NCI-H1092 (cell line): ENCODE data around the gene ADARB2.

Experiments
- DNase-seq: peaks from one replicate; lab custom pipeline; 2025; lab: John Stamatoyannopoulos, UW

The ADARB2 gene

GRCh38 chr10:1187151-1187854, 550.0 kb downstream of the ADARB2 start:
- no peak for DNase-seq

- DNase-seq: no peak
Observed at GRCh38 chr10:1186683-1186990, 550.7 kb downstream of the ADARB2 start.

- no peak for DNase-seq
Observed at GRCh38 chr10:1185911-1186682, 551.2 kb downstream of the ADARB2 start.

GRCh38 chr10:1184541-1185430, 552.5 kb downstream of the ADARB2 start:
- no peak for DNase-seq

GRCh38 chr10:1183701-1184100, 553.6 kb downstream of the ADARB2 start:
- DNase-seq: no peak

GRCh38 chr10:1183033-1183396, 554.3 kb downstream of the ADARB2 start:
- no peak for DNase-seq

- DNase-seq: no peak
Observed at GRCh38 chr10:1182280-1183032, 554.9 kb downstream of the ADARB2 start.

- DNase-seq: no peak
Observed at GRCh38 chr10:1180836-1181235, 556.5 kb downstream of the ADARB2 start.

- DNase-seq: no peak
Observed at GRCh38 chr10:1180071-1180730, 557.1 kb downstream of the ADARB2 start.

- no peak for DNase-seq
Observed at GRCh38 chr10:1179346-1180070, 557.8 kb downstream of the ADARB2 start.

GRCh38 chr10:1178506-1178905, 558.8 kb downstream of the ADARB2 start:
- DNase-seq: no peak

GRCh38 chr10:1177936-1178335, 559.4 kb downstream of the ADARB2 start:
- DNase-seq: no peak

- no peak for DNase-seq
Observed at GRCh38 chr10:1175956-1176565, 561.3 kb downstream of the ADARB2 start.

- no peak for DNase-seq
Observed at GRCh38 chr10:1174022-1174421, 563.3 kb downstream of the ADARB2 start.

GRCh38 chr10:1173091-1173490, 564.2 kb downstream of the ADARB2 start:
- no peak for DNase-seq

- no peak for DNase-seq
Observed at GRCh38 chr10:1172256-1172984, 564.9 kb downstream of the ADARB2 start.

GRCh38 chr10:1171586-1171985, 565.7 kb downstream of the ADARB2 start:
- no peak for DNase-seq

- DNase-seq: no peak
Observed at GRCh38 chr10:1171182-1171581, 566.1 kb downstream of the ADARB2 start.

- DNase-seq: no peak
Observed at GRCh38 chr10:1170867-1171180, 566.5 kb downstream of the ADARB2 start.
